GM12892 (cell line): ENCODE data around the gene INPP4B.

Experiments used
- POLR2A ChIP-seq: IDR thresholded peaks from 2 replicates; pipeline ENCODE4 v1.6.1; 2011; ENCODE audit warnings: low read depth, low read length, control low read depth
- POLR2AphosphoS5 ChIP-seq: IDR thresholded peaks from 2 replicates; pipeline ENCODE4 v1.6.1; 2011; ENCODE audit warnings: low read depth, low read length, control low read depth
- TAF1 ChIP-seq: IDR thresholded peaks from 2 replicates; pipeline ENCODE4 v1.6.1; 2011; ENCODE audit warnings: low read depth, mild to moderate bottlenecking, control low read depth, low read length, borderline replicate concordance

DNA sequence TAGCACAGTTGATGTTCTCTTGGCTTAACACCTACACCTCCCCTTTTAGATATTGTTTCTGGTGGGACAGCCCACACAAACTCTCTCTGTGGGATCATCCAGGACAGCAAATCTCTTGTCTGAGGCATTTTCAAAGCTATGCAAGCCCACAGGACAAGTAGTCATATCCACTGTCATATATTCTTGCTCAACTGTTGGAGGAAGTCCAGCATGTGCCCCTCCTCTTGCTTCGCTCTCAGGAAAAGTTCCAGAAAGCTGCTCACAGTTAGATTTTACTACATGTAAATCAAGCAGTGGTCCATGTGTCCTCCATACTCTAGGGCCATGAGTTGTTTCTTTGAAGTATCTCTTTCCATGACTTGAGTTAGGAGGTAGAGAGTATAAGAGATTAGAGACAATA lies 260.7 kb downstream of the INPP4B start:
- TF ChIP-seq POLR2A (no peak), POLR2AphosphoS5 (no peak), TAF1 (no peak)
